Measurements from ENCODE around the gene FBXL19.

DNA sequence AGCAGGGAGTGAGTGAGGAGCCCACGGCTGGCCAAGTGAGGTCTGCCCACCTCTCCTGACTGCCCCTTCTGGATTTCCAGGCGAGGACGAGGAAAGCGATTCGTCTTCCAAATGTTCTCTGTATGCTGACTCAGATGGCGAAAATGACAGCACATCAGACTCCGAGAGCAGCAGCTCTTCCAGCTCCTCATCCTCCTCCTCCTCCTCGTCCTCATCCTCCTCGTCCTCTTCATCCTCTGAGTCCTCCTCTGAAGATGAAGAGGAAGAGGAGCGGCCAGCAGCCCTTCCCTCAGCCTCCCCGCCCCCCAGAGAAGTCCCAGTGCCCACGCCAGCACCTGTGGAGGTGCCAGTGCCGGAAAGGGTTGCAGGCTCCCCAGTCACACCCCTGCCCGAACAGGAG lies 47.9 kb downstream of the FBXL19 start:
- TF ChIP-seq, protein P1, sequence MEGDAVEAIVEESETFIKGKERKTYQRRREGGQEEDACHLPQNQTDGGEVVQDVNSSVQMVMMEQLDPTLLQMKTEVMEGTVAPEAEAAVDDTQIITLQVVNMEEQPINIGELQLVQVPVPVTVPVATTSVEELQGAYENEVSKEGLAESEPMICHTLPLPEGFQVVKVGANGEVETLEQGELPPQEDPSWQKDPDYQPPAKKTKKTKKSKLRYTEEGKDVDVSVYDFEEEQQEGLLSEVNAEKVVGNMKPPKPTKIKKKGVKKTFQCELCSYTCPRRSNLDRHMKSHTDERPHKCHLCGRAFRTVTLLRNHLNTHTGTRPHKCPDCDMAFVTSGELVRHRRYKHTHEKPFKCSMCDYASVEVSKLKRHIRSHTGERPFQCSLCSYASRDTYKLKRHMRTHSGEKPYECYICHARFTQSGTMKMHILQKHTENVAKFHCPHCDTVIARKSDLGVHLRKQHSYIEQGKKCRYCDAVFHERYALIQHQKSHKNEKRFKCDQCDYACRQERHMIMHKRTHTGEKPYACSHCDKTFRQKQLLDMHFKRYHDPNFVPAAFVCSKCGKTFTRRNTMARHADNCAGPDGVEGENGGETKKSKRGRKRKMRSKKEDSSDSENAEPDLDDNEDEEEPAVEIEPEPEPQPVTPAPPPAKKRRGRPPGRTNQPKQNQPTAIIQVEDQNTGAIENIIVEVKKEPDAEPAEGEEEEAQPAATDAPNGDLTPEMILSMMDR (optimal IDR thresholded peaks at IDR 0.05 in 1 of 3, IDR thresholded peaks at IDR 0.05 in 1 of 3, conservative IDR thresholded peaks at IDR 0.05 in 1 of 3; ENCODE audit: extremely low read depth in 1 of 3, insufficient read depth in 2 of 3, low read length in 3 of 3) = no peak
- TF ChIP-seq EZH2 (IDR thresholded peaks at IDR 0.05; ENCODE audit: low read length) = no peak
